PC-3 (cell line): ENCODE results near the gene PRKRA. TPM values are rescaled to one million over a fixed set of nuclear protein-coding genes. Genes with fewer than 3 reads are reported as not detected.

ENCODE experiments used
- ATAC-seq: fragments of 200-7000 bp; cut with Tn5 transposase; 2 replicates; pipeline ENCODE4 v1.9.1; 2020; ENCODE audit warnings: mild to moderate bottlenecking, moderate library complexity
- BruUV-seq: library from RNA; stranded (reverse); fragments of 400-500 nt; replicated peaks from 2 replicates; lab custom pipeline; 2021; lab: Mats Ljungman, UMichigan
- CTCF ChIA-PET: fragments of 300-600 bp; sonication (Branson Sonifier 250); formaldehyde crosslinking; loops from one replicate; lab custom pipeline; 2022; ENCODE audit warnings: antibody characterized with exemption; lab: Charles Lee
- POLR2A ChIA-PET: fragments of 300-600 bp; sonication (Branson Sonifier 250); formaldehyde crosslinking; loops from one replicate; lab custom pipeline; 2022; ENCODE audit warnings: antibody characterized with exemption; ENCODE audit not compliant: unreplicated experiment; lab: Charles Lee
- DNase-seq: peaks from one replicate; pipeline ENCODE4 v3.0.0-alpha.2; 2015
- H2AFZ ChIP-seq: fragments of 300-600 bp; sonication (generic); 2 replicates; pipeline ENCODE4 v1.6.0; 2016; ENCODE audit warnings: antibody characterized with exemption, low read length
- H3F3A ChIP-seq: fragments of 300-600 bp; sonication (generic); one replicate; pipeline ENCODE4 v1.6.0; 2017; ENCODE audit warnings: antibody characterized with exemption, low read length, control low read depth, mild to moderate bottlenecking; ENCODE audit not compliant: unreplicated experiment
- H3K27ac ChIP-seq: fragments of 300-600 bp; sonication (generic); 2 replicates; pipeline ENCODE4 v1.5.1; 2016; ENCODE audit warnings: mild to moderate bottlenecking, low read length
- H3K27me3 ChIP-seq: fragments of 300-600 bp; sonication (generic); 2 replicates; pipeline ENCODE4 v1.6.1; 2016; ENCODE audit warnings: low read length, mixed read lengths
- H3K36me3 ChIP-seq: fragments of 300-600 bp; sonication (generic); 2 replicates; pipeline ENCODE4 v1.6.1; 2016; ENCODE audit warnings: low read depth, mixed run types, low read length, mixed read lengths
- H3K4me1 ChIP-seq: fragments of 300-600 bp; sonication (generic); 2 replicates; pipeline ENCODE4 v1.5.1; 2016; ENCODE audit warnings: low read length; ENCODE audit not compliant: insufficient read depth
- H3K4me2 ChIP-seq: fragments of 300-600 bp; sonication (generic); 2 replicates; pipeline ENCODE4 v1.6.0; 2016; ENCODE audit warnings: low read length
- H3K4me3 ChIP-seq: fragments of 300-600 bp; sonication (generic); 2 replicates; pipeline ENCODE4 v1.5.1; 2016; ENCODE audit warnings: mild to moderate bottlenecking, low read length, mixed read lengths
- H3K79me2 ChIP-seq: fragments of 300-600 bp; sonication (generic); 2 replicates; pipeline ENCODE4 v1.6.1; 2017; ENCODE audit warnings: low read length, mixed read lengths
- H3K9ac ChIP-seq: fragments of 300-600 bp; sonication (generic); 2 replicates; pipeline ENCODE4 v1.6.0; 2016; ENCODE audit warnings: mild to moderate bottlenecking, low read length
- H3K9me2 ChIP-seq: fragments of 300-600 bp; sonication (generic); replicated peaks from 2 replicates; pipeline ENCODE4 v1.6.1; 2016; ENCODE audit warnings: mixed run types, low read length, mixed read lengths
- H3K9me3 ChIP-seq: fragments of 300-600 bp; sonication (generic); 2 replicates; pipeline ENCODE4 v1.6.1; 2016; ENCODE audit warnings: low read length, mixed read lengths
- H4K20me1 ChIP-seq: fragments of 300-600 bp; sonication (generic); 2 replicates; pipeline ENCODE4 v1.6.1; 2016; ENCODE audit warnings: low read length, mixed read lengths
- EZH2 ChIP-seq: fragments of 300-600 bp; sonication (generic); IDR thresholded peaks from one replicate; pipeline ENCODE4 v1.6.1; 2017; ENCODE audit warnings: antibody characterized with exemption, mild to moderate bottlenecking, low read length; ENCODE audit not compliant: unreplicated experiment
- EZH2phosphoT487 ChIP-seq: fragments of 300-600 bp; sonication (generic); IDR thresholded peaks from 2 replicates; pipeline ENCODE4 v1.6.1; 2018; ENCODE audit warnings: mild to moderate bottlenecking, antibody characterized with exemption, low read length, borderline replicate concordance
- intact Hi-C: fragments of 100-400 bp; cut with micrococcal nuclease; formaldehyde crosslinking; loops from 2 replicates; pipeline ENCODE4 v1.9.0; 2023
- total RNA-seq: library from RNA; depleted of rRNA; stranded (reverse); fragments of >200 nt; gene quantifications from 2 replicates; pipeline ENCODE4 v1.2.3, GENCODE V29; 2014
- TF ChIP-seq, protein P1 (sequence below): fragments of 300-600 bp; sonication (generic); conservative IDR thresholded peaks from 2 replicates; pipeline ENCODE4 v1.5.1; 2017; ENCODE audit warnings: antibody characterized with exemption, low read depth, mild to moderate bottlenecking, low read length

Gene PRKRA
- total RNA-seq, 1 experiment from 2014 or later: 78.2 TPM

DNA sequence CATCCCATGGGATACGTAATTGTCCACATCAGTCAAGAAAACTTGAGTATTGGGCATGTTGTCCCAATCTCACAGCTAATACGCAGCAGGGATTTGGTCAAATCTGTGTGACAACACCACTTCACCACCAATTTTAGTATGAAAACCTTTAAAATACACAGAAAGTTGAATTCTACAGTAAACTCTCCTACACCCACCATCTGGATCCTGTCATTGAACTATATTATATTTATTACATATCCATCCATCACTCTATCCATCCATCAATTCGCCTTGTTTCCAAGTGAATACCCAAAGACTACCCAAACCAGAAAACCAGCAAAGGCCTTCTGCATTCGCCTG is 28.3 kb upstream of the PRKRA start:
- POLR2A ChIA-PET: no interaction called here
- intact Hi-C loops: loop anchor here (2.0 to 10.0 kb wide), 2 partner anchors 40 to 286 kb away; no protein-coding TSS in a partner anchor
- peaks cover 40% of the 10 kb centered on the region for H3K79me2 ChIP-seq

DNA sequence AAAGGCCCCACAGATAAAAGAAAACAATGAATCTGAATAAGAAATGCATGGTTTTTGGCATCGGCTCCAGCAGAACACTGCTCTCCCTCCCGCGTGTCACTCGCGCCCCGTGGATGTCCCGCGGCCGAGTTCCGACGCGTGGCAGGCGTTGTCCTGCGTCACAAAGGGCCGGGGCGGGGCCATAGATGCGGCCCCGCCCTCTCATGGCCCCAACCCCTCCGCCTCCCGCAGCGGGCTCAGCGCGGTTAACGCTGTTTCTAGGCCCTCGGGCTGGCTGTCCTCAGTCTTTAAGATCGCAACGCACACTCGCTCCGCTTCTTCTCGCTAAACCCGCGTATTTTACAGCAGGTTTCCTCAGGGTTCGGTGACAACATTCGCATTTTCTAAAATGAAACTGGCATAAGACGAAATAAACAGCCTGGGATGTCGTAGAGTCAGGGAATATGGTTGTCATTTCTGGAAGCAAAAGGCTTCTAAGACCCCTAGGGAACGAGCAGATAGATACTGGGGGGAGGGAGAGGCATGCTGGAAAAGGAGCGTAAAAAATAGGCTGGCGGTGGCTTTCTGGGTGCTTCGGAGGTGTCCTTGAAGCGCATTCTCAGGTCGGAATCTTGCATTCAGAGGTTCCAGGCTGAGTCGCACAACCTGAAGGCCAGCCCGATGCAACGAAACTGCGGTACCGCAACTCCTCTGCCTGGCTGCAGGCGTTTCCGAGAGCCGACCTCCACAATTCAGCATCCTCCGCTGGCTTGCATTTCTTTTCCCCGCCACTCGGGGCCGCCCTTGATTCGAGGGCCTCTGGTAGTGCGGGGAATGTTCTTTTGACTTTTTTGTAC is 27.7 kb upstream of the PRKRA start, which contains the start of gene FKBP7:
Gene FKBP7, minus strand, starts transcription at position 162 of the 836 bp plus-strand sequence. Its CDS starts 101 bp downstream, at position 61.
- H3K9me2 ChIP-seq: no peaks in the 10 kb centered on the region
- no TSS peak for BruUV-seq
- ChIA-PET POLR2A (no interaction called here), CTCF (interaction anchor here (0.6 kb wide), 1 partner anchor 38 kb away, joined by 9 read pairs; no protein-coding TSS in a partner anchor)
- ATAC-seq: peak; percentile 59
- H3K4me2 ChIP-seq: peak within 1 kb of the TSS; percentile 97
- no peaks in the 10 kb centered on the region for H3K9me3 ChIP-seq
- peaks cover 9% of the 10 kb centered on the region; the same call in 1 of the 2 replicates for H4K20me1 ChIP-seq
- peaks cover 34% of the 10 kb centered on the region for H3K79me2 ChIP-seq
- H3K9ac ChIP-seq: peak within 1 kb of the TSS; percentile 78
- H2AFZ ChIP-seq: peak within 1 kb of the TSS; percentile 100
- H3K36me3 ChIP-seq: no peaks in the 10 kb centered on the region
- H3F3A ChIP-seq: no peaks in the 10 kb centered on the region
- H3K4me3 ChIP-seq: peak within 1 kb of the TSS; percentile 98
- peaks cover 29% of the 10 kb centered on the region for H3K4me1 ChIP-seq
- DNase-seq: peak; percentile 83
- H3K27me3 ChIP-seq: no peaks in the 10 kb centered on the region
- H3K27ac ChIP-seq: peak within 1 kb of the TSS; percentile 39
- TF ChIP-seq, protein P1, sequence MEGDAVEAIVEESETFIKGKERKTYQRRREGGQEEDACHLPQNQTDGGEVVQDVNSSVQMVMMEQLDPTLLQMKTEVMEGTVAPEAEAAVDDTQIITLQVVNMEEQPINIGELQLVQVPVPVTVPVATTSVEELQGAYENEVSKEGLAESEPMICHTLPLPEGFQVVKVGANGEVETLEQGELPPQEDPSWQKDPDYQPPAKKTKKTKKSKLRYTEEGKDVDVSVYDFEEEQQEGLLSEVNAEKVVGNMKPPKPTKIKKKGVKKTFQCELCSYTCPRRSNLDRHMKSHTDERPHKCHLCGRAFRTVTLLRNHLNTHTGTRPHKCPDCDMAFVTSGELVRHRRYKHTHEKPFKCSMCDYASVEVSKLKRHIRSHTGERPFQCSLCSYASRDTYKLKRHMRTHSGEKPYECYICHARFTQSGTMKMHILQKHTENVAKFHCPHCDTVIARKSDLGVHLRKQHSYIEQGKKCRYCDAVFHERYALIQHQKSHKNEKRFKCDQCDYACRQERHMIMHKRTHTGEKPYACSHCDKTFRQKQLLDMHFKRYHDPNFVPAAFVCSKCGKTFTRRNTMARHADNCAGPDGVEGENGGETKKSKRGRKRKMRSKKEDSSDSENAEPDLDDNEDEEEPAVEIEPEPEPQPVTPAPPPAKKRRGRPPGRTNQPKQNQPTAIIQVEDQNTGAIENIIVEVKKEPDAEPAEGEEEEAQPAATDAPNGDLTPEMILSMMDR: peak; percentile 91
- no peak for TF ChIP-seq EZH2phosphoT487
- intact Hi-C loops: loop anchor here (1.0 to 10.0 kb wide), 3 partner anchors 27 to 286 kb away; partner anchors contain the start of genes PJVK and PRKRA

More for the DNA sequence above, 28.3 kb upstream of the PRKRA start:
- Histone ChIP-seq H3K36me3 (no peaks in the 10 kb centered on the region), H3K9me2 (no peaks in the 10 kb centered on the region), H2AFZ (peak overlapping the region; percentile 100), H3F3A (no peaks in the 10 kb centered on the region), H3K9ac (no peak overlapping the region), H4K20me1 (peaks cover 14% of the 10 kb centered on the region), H3K9me3 (no peaks in the 10 kb centered on the region), H3K4me3 (peak overlapping the region; percentile 98), H3K27ac (no peak overlapping the region), H3K27me3 (no peaks in the 10 kb centered on the region), H3K4me1 (peaks cover 34% of the 10 kb centered on the region), H3K4me2 (peak overlapping the region; percentile 97)
- CTCF ChIA-PET: interaction anchor here (0.6 kb wide), 1 partner anchor 37 kb away, joined by 9 read pairs; no protein-coding TSS in a partner anchor
- BruUV-seq: no TSS peak
- TF ChIP-seq EZH2phosphoT487 (no peak), EZH2 (no peak)
- TF ChIP-seq, protein P1: no peak; the same call in 1 of the 2 replicates
- no peak for DNase-seq
- no peak for ATAC-seq
